HG02970 (cell line): ENCODE measurements around the gene LMBRD1.
"Not testable (repeated sequence)": the region's sequence is repeated elsewhere in the genome, so short reads cannot be mapped to it uniquely, and the experiment has no call there.

ENCODE experiments used
- ATAC-seq: cut with Tn5 transposase; IDR thresholded peaks from one replicate; pipeline ENCODE4 v1.9.1; 2021; ENCODE audit warnings: mild to moderate bottlenecking, moderate library complexity, moderate number of reproducible peaks; ENCODE audit not compliant: unreplicated experiment, low FRiP score

Gene LMBRD1

GRCh38 chr6:69801225-69801624, 4.4 kb upstream of the LMBRD1 start:
- ATAC-seq = no peak

- not testable (repeated sequence) for ATAC-seq
Measured at GRCh38 chr6:69798796-69799195, 2.0 kb upstream of the LMBRD1 start.

- ATAC-seq = peak; percentile 25
Measured at GRCh38 chr6:69796073-69796641, 653 bp downstream of the LMBRD1 start.

GRCh38 chr6:69795469-69796072, 1.2 kb downstream of the LMBRD1 start:
- ATAC-seq = no peak

- no peak for ATAC-seq
Measured at GRCh38 chr6:69792292-69792691, 4.5 kb downstream of the LMBRD1 start.

- ATAC-seq = no peak
Measured at GRCh38 chr6:69791065-69791471, 5.7 kb downstream of the LMBRD1 start.

- ATAC-seq = no peak
Measured at GRCh38 chr6:69790629-69791028, 6.2 kb downstream of the LMBRD1 start.

GRCh38 chr6:69789578-69789977, 7.2 kb downstream of the LMBRD1 start:
- ATAC-seq = no peak

- ATAC-seq = not testable (repeated sequence)
Measured at GRCh38 chr6:69787436-69787835, 9.4 kb downstream of the LMBRD1 start.

GRCh38 chr6:69785697-69786096, 11.1 kb downstream of the LMBRD1 start:
- ATAC-seq = no peak

- ATAC-seq = no peak
Measured at GRCh38 chr6:69784595-69785377, 12.0 kb downstream of the LMBRD1 start.

GRCh38 chr6:69783108-69783507, 13.7 kb downstream of the LMBRD1 start:
- ATAC-seq = no peak

GRCh38 chr6:69780585-69781178, 16.1 kb downstream of the LMBRD1 start:
- no peak for ATAC-seq

- no peak for ATAC-seq
Measured at GRCh38 chr6:69775941-69776340, 20.9 kb downstream of the LMBRD1 start.

GRCh38 chr6:69775585-69775849, 21.3 kb downstream of the LMBRD1 start:
- ATAC-seq = no peak

GRCh38 chr6:69774740-69775584, 21.8 kb downstream of the LMBRD1 start:
- no peak for ATAC-seq

GRCh38 chr6:69771158-69771906, 25.5 kb downstream of the LMBRD1 start:
- ATAC-seq = no peak

- no peak for ATAC-seq
Measured at GRCh38 chr6:69768664-69769063, 28.1 kb downstream of the LMBRD1 start.

GRCh38 chr6:69763763-69764162, 33.0 kb downstream of the LMBRD1 start:
- no peak for ATAC-seq

- no peak for ATAC-seq
Measured at GRCh38 chr6:69761853-69762252, 35.0 kb downstream of the LMBRD1 start.
